ENCODE results near the gene ETV5.

ETV5 gene

GRCh38 chr3:186014866-186015265, 94.0 kb downstream of the ETV5 start:
- no peak for DNase-seq

DNA sequence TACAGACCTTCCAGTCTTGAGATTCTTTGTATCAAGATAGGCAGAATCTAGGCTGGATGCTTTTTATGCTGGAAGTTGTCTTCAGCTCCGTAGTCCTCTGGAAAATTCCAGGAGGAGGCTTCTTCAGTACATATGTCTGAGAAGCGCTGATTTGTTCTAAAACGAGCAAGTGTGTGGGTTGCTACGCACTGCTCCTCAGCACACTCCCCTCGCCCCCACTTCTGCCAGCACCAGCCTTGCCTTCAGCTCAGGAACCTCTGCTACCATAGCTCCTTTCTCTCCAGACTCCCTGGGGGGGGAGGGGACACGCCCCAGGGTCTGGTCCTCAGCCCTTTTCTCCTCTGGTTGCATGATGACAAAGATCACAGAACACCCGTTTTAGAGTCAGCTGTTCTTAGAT, 95.6 kb downstream of the ETV5 start:
- no peak for DNase-seq

- no peak for DNase-seq
Measured at GRCh38 chr3:186012137-186012536, 96.8 kb downstream of the ETV5 start.

- no peak for DNase-seq
Measured at GRCh38 chr3:186004671-186005070, 104.2 kb downstream of the ETV5 start.

DNA sequence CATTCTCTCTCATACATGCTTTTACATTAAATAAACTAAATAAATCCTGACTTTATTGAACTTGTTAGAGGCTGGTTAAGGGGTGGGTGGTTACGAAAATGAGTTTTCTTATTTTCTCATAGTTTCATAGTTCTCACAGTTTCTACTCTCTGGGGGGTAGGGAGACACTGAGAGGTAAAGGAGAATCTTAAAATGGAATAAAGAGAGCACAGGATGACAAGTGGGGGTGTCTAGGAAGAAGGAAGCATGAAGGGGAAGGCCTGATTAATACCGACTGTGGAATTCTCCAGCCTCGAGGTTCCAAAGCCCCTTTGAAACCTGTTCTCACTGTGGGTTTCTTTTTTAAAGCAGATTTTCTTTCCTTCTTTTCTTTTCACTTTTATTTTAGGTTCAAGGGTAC, 104.7 kb downstream of the ETV5 start:
- DNase-seq = no peak

DNA sequence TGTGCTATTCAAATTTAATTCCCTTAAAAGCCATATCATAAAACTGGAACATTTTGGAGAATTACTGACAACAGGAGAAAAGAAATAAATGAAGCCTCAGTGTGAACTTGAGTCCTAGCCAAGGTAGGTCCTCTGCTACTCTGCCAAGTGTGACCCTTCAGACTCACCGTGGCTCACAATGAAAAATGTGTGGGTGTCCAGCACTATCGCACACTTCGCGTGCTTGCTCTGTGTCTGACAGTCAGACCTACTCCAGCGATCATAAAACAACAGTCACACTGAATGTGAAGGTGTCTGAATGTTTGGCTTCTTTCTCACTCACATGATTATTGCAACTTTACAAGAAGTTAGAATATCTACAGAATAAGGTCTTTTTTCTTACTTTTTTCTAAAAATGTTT, 105.3 kb downstream of the ETV5 start:
- no peak for DNase-seq

DNA sequence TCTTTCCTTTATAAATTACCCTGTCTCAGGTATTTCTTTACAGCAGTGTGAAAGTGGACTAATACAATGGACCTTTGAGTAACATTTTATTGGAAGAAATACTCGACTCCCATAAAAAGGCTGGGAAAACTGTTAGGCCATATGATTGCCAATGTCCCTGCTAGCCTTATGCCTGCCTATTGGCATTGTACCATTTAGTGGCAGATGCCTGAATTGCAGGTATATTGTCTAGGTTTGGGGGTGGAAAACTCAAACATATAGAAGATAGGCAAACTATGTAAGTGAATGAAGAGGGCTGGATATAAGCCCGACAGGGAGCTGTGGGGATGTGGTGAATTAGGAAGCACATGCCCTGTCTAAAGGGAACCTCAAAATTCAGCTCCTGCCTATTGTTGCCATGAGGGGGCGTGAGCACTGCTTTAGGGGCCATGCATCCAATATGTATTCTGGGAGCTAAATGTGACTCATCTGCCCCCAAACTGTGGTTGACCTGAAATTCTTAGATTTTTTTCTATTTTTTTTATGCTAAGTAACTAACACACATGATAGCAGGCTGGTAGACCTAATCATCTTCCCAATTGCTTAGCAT, 105.9 kb downstream of the ETV5 start:
- no peak for DNase-seq

- DNase-seq = no peak
Measured at GRCh38 chr3:186001842-186002241, 107.0 kb downstream of the ETV5 start.

GRCh38 chr3:185999221-185999620, 109.7 kb downstream of the ETV5 start:
- DNase-seq = no peak

DNA sequence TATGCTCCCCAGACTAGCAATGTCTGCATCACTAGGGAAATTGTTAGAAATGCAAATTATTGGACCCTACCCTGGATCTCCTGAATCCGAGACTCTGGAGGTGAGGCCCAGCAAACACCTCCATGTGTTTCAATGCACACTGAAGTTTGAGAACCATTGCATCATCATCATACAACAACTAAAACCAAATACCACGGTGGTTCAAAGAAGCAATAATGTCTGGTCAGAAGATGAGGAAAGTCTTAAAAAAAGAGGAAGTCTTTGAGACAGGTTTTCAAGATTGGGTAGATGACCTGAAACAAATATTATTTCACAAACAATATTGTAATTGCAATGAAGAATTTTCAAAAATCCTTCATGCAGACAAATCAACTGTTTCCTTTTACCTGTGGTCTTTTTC, 110.8 kb downstream of the ETV5 start:
- no peak for DNase-seq

DNA sequence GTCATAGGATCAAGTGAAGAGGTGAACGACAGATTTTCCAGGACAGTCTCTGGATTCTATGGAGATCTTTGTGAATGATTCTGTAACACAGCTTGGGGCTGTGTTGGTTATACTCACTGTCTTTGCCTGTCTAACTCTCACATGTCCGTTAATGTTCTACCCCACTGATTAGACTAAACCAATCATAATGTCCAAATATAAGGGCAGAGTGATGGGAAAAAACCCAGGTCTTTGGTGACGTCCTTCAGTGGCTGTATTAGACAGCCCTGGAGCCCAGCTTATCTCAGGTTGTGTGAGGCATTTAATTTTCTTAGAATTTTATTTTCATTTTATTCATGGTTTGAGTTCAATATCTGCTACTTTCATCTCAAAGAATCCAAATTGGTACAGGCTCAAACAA, 111.8 kb downstream of the ETV5 start:
- DNase-seq = no peak

Measured in activated CD4-positive, alpha-beta T cell treated with anti-CD3 and anti-CD28 coated beads, Interleukin-2, amount 50 U/mL, for 4 hours (primary cell).